Measurements from ENCODE around the gene ESRP2.

- TF ChIP-seq ZNF232 (CRISPR knock-in tag; IDR thresholded peaks at IDR 0.05) (no peak), POLR2A (conservative IDR thresholded peaks at IDR 0.05) (no peak), HCFC1 (IDR thresholded peaks at IDR 0.05; ENCODE audit: low read depth, low read length) (no peak), E4F1 (CRISPR knock-in tag; IDR thresholded peaks at IDR 0.05; ENCODE audit: borderline replicate concordance) (no peak), YY1 (IDR thresholded peaks at IDR 0.05; ENCODE audit: borderline replicate concordance in 1 of 3, control insufficient read depth in 1 of 3, extremely low read depth in 1 of 3, insufficient read depth in 3 of 3, insufficient read length in 1 of 3, insufficient replicate concordance in 2 of 3, low read depth in 1 of 3, low read length in 2 of 3) (no peak), RNF2 (IDR thresholded peaks at IDR 0.05) (no peak), SRSF1 (IDR thresholded peaks at IDR 0.05; ENCODE audit: low read depth, low read length) (no peak), REST (IDR thresholded peaks at IDR 0.05; ENCODE audit: borderline replicate concordance) (no peak), REST (CRISPR knock-in tag; IDR thresholded peaks at IDR 0.05; ENCODE audit: low read depth) (no peak), NR3C1 (CRISPR knock-in tag; IDR thresholded peaks at IDR 0.05) (no peak), CTCF (IDR thresholded peaks at IDR 0.05 in 2 of 3, conservative IDR thresholded peaks at IDR 0.05 in 1 of 3; ENCODE audit: insufficient read depth in 2 of 3, low read depth in 1 of 3, low read length in 3 of 3) (no peak), ZBTB9 (CRISPR knock-in tag; IDR thresholded peaks at IDR 0.05) (no peak), NR2C2 (CRISPR knock-in tag; IDR thresholded peaks at IDR 0.05) (no peak), NR2C2 (tag; IDR thresholded peaks at IDR 0.05) (no peak), PKNOX1 (IDR thresholded peaks at IDR 0.05) (no peak)
Measured at GRCh38 chr16:68206245-68206644, 29.7 kb downstream of the ESRP2 start.

Data from K562 (cell line).